Liver (tissue), 9 donors: Measurements from ENCODE around the gene WDR76. TPM values are rescaled to one million over a fixed set of nuclear protein-coding genes. Genes with fewer than 3 reads are reported as not detected.

Experiments used
- DNase-seq: peaks from one replicate; pipeline ENCODE4 v3.0.0-alpha.2; 2017; ENCODE audit warnings: low spot score
- H3K27ac ChIP-seq, 2 donors: one replicate each; pipeline ENCODE4 v1.7.0; 2013; ENCODE audit warnings: inconsistent platforms in 2 of 2, low read length in 2 of 2, control low read depth in 1 of 2, low read depth in 1 of 2, mild to moderate bottlenecking in 1 of 2
- H3K27me3 ChIP-seq, 4 donors: one replicate each; pipeline versions ENCODE4 v1.6.1 to v1.7.0; 2013; ENCODE audit warnings: low read length in 3 of 4, inconsistent platforms in 1 of 4, mild to moderate bottlenecking in 1 of 4, moderate library complexity in 1 of 4; ENCODE audit not compliant: control insufficient read depth in 4 of 4, insufficient read depth in 4 of 4
- H3K36me3 ChIP-seq, 4 donors: one replicate each; pipeline versions ENCODE4 v1.6.1 to v1.7.0; 2013; ENCODE audit warnings: low read length in 3 of 4, mild to moderate bottlenecking in 3 of 4, low read depth in 1 of 4, moderate library complexity in 1 of 4; ENCODE audit not compliant: control insufficient read depth in 4 of 4, insufficient read depth in 3 of 4
- H3K4me1 ChIP-seq, 4 donors: one replicate each; pipeline versions ENCODE4 v1.6.1 to v1.7.0; 2013; ENCODE audit warnings: low read length in 3 of 4, mild to moderate bottlenecking in 3 of 4, moderate library complexity in 1 of 4; ENCODE audit not compliant: control insufficient read depth in 4 of 4, insufficient read depth in 4 of 4
- H3K4me3 ChIP-seq, 3 donors: one replicate each; pipeline versions ENCODE4 v1.6.1 to v1.7.0; 2013; ENCODE audit warnings: low read length in 3 of 3, control low read depth in 1 of 3, low read depth in 1 of 3, mild to moderate bottlenecking in 1 of 3
- H3K9ac ChIP-seq, 2 donors: one replicate each; pipeline ENCODE4 v1.7.0; 2013; ENCODE audit warnings: low read length in 2 of 2, mild to moderate bottlenecking in 2 of 2, moderate library complexity in 2 of 2, control low read depth in 1 of 2, low read depth in 1 of 2
- H3K9me3 ChIP-seq, 4 donors: one replicate each; pipeline versions ENCODE4 v1.6.1 to v1.7.0; 2013; ENCODE audit warnings: low read length in 3 of 4; ENCODE audit not compliant: control insufficient read depth in 4 of 4
- ATF3 ChIP-seq: IDR thresholded peaks from 2 replicates; pipeline ENCODE4 v1.6.1; 2016; ENCODE audit warnings: antibody characterized with exemption
- EGR1 ChIP-seq, 2 donors: IDR thresholded peaks; 2 replicates each; pipeline ENCODE4 v1.6.1; 2016 to 2018; ENCODE audit warnings: antibody characterized with exemption in 2 of 2, low read depth in 2 of 2
- FOXA1 ChIP-seq: IDR thresholded peaks from 2 replicates; pipeline ENCODE4 v1.6.1; 2016; ENCODE audit warnings: antibody characterized with exemption
- FOXA2 ChIP-seq: IDR thresholded peaks from 2 replicates; pipeline ENCODE4 v1.6.1; 2016; ENCODE audit warnings: antibody characterized with exemption
- GABPA ChIP-seq, 2 donors: IDR thresholded peaks in 1 of 2; conservative IDR thresholded peaks in 1 of 2; 2 replicates each; pipeline ENCODE4 v1.6.1; 2016; ENCODE audit warnings: antibody characterized with exemption in 2 of 2, mild to moderate bottlenecking in 1 of 2, moderate library complexity in 1 of 2
- HNF4G ChIP-seq: IDR thresholded peaks from 2 replicates; pipeline ENCODE4 v1.6.1; 2016; ENCODE audit warnings: antibody characterized with exemption
- JUND ChIP-seq, 2 donors: IDR thresholded peaks; 2 replicates each; pipeline ENCODE4 v1.6.1; 2016; ENCODE audit warnings: antibody characterized with exemption in 2 of 2
- MAX ChIP-seq: IDR thresholded peaks from 2 replicates; pipeline ENCODE4 v1.6.1; 2016; ENCODE audit warnings: antibody characterized with exemption
- NR2F2 ChIP-seq: IDR thresholded peaks from 2 replicates; pipeline ENCODE4 v1.6.1; 2016; ENCODE audit warnings: antibody characterized with exemption
- RAD21 ChIP-seq, 2 donors: IDR thresholded peaks; 2 replicates each; pipeline ENCODE4 v1.6.1; 2016; ENCODE audit warnings: antibody characterized with exemption in 2 of 2, mild to moderate bottlenecking in 2 of 2
- RXRA ChIP-seq, 2 donors: IDR thresholded peaks; 2 replicates each; pipeline ENCODE4 v1.6.1; 2017 to 2018; ENCODE audit warnings: antibody characterized with exemption in 2 of 2, mild to moderate bottlenecking in 1 of 2
- SP1 ChIP-seq: IDR thresholded peaks from 2 replicates; pipeline ENCODE4 v1.6.1; 2018; ENCODE audit warnings: antibody characterized with exemption, mild to moderate bottlenecking
- TAF1 ChIP-seq: conservative IDR thresholded peaks from 2 replicates; pipeline ENCODE4 v1.6.1; 2016; ENCODE audit warnings: antibody characterized with exemption, mild to moderate bottlenecking
- YY1 ChIP-seq: IDR thresholded peaks from 2 replicates; pipeline ENCODE4 v1.6.1; 2016; ENCODE audit warnings: antibody characterized with exemption, mild to moderate bottlenecking
- ZBTB33 ChIP-seq: IDR thresholded peaks from 2 replicates; pipeline ENCODE4 v1.6.1; 2016; ENCODE audit warnings: antibody characterized with exemption
- WGBS: extraction: QIAGEN DNeasy Blood & Tissue Kit; methylation state at CpG from one replicate; pipeline ENCODE4 v1.1.7; 2013; 5-methylcytosine and 5-hydroxymethylcytosine counted together
- polyA plus RNA-seq, 2 donors: library from polyadenylated mRNA; stranded (reverse) in 1 of 2; unstranded in 1 of 2; fragments of 200-250 nt in 1 of 2; fragments of >200 nt in 1 of 2; fragmentation: Nextera tagmentation in 1 of 2; extraction: Ambion mirVana in 1 of 2; gene quantifications; one replicate each; pipeline versions ENCODE4 v1.2.1 to v1.2.3, GENCODE V29; 2013 to 2015
- total RNA-seq, 2 donors: library from RNA; depleted of rRNA; stranded (reverse); fragments of >200 nt; gene quantifications; one replicate each; pipeline ENCODE4 v1.2.3, GENCODE V29; 2014
- TF ChIP-seq, protein P1 (sequence below): IDR thresholded peaks from 2 replicates; pipeline ENCODE4 v1.6.1; 2016; ENCODE audit warnings: antibody characterized with exemption, mild to moderate bottlenecking
- TF ChIP-seq, protein P2 (sequence below): fragments of 150-350 bp; IDR thresholded peaks from 2 replicates; pipeline ENCODE4 v1.5.1; 2017; ENCODE audit warnings: improper control_type of control experiment, low read depth, low read length; ENCODE audit not compliant: missing input control
- donor health status: healthy.
- donor health status: healthy.
- donor health status: healthy.
- donor health status: healthy.
- donor health status: healthy.

WDR76 gene
- total and polyA plus RNA-seq, 4 donors, result 0.44 to 17.4 (median 0.81) TPM

DNA sequence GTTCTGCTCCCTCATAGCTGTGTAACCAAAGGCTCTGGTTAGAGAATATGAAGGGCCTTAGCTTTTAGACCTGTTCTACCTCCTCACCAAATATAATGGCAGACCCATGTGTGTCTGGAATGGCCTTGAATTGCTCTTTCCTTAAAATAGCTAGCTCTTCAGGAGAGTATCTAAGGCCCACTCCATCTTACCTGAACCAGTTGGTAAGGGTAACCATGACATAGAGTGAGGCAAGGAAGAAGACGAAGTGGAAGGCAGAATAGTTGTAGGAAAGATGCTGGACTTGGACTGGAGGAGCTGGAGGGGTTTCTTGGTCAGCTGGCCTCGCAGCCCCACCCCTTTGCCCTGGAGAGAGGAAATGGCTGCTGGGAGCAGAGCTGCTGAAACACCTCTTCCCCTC, 31.6 kb upstream of the WDR76 start:
- 88% methylated on average over 2 of the region's 2 CpGs for WGBS
- TF ChIP-seq NR2F2 (no peak), HNF4G (no peak), GABPA (IDR thresholded peaks at IDR 0.05 in 1 of 2, conservative IDR thresholded peaks at IDR 0.05 in 1 of 2) (no peak), FOXA1 (no peak), ZBTB33 (no peak), ATF3 (no peak), RXRA (IDR thresholded peaks at IDR 0.05) (no peak), TAF1 (no peak), YY1 (no peak)
- TF ChIP-seq, protein P1, sequence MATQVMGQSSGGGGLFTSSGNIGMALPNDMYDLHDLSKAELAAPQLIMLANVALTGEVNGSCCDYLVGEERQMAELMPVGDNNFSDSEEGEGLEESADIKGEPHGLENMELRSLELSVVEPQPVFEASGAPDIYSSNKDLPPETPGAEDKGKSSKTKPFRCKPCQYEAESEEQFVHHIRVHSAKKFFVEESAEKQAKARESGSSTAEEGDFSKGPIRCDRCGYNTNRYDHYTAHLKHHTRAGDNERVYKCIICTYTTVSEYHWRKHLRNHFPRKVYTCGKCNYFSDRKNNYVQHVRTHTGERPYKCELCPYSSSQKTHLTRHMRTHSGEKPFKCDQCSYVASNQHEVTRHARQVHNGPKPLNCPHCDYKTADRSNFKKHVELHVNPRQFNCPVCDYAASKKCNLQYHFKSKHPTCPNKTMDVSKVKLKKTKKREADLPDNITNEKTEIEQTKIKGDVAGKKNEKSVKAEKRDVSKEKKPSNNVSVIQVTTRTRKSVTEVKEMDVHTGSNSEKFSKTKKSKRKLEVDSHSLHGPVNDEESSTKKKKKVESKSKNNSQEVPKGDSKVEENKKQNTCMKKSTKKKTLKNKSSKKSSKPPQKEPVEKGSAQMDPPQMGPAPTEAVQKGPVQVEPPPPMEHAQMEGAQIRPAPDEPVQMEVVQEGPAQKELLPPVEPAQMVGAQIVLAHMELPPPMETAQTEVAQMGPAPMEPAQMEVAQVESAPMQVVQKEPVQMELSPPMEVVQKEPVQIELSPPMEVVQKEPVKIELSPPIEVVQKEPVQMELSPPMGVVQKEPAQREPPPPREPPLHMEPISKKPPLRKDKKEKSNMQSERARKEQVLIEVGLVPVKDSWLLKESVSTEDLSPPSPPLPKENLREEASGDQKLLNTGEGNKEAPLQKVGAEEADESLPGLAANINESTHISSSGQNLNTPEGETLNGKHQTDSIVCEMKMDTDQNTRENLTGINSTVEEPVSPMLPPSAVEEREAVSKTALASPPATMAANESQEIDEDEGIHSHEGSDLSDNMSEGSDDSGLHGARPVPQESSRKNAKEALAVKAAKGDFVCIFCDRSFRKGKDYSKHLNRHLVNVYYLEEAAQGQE, result no peak
- TF ChIP-seq, protein P2, sequence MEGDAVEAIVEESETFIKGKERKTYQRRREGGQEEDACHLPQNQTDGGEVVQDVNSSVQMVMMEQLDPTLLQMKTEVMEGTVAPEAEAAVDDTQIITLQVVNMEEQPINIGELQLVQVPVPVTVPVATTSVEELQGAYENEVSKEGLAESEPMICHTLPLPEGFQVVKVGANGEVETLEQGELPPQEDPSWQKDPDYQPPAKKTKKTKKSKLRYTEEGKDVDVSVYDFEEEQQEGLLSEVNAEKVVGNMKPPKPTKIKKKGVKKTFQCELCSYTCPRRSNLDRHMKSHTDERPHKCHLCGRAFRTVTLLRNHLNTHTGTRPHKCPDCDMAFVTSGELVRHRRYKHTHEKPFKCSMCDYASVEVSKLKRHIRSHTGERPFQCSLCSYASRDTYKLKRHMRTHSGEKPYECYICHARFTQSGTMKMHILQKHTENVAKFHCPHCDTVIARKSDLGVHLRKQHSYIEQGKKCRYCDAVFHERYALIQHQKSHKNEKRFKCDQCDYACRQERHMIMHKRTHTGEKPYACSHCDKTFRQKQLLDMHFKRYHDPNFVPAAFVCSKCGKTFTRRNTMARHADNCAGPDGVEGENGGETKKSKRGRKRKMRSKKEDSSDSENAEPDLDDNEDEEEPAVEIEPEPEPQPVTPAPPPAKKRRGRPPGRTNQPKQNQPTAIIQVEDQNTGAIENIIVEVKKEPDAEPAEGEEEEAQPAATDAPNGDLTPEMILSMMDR, result no peak
- no peak overlapping the region for H3K9ac ChIP-seq
- no peaks in the 10 kb centered on the region for H3K9me3 ChIP-seq
- no peak for DNase-seq
- peaks cover 3 to 21% (median 13%) of the 10 kb centered on the region in 4 donors for H3K4me1 ChIP-seq
- H3K4me3 ChIP-seq, result no peak overlapping the region
- H3K27ac ChIP-seq, result no peak overlapping the region
- H3K27me3 ChIP-seq, result no peaks in the 10 kb centered on the region
- peaks cover 0 to 24% (median 19%) of the 10 kb centered on the region in 4 donors for H3K36me3 ChIP-seq

- no peak overlapping the region for H3K9ac ChIP-seq
- H3K27ac ChIP-seq, result no peak overlapping the region
- H3K36me3 ChIP-seq, result peaks cover 0 to 24% (median 19%) of the 10 kb centered on the region in 4 donors
- DNase-seq, result no peak
- H3K27me3 ChIP-seq, result no peaks in the 10 kb centered on the region
- no peak for TF ChIP-seq HNF4G
- TF ChIP-seq, protein P2, result no peak
- TF ChIP-seq FOXA1, result no peak
- TF ChIP-seq MAX, result no peak
- no peak for TF ChIP-seq RXRA (IDR thresholded peaks at IDR 0.05)
- TF ChIP-seq RAD21 (IDR thresholded peaks at IDR 0.05), result no peak
- no peak for TF ChIP-seq NR2F2
- TF ChIP-seq SP1, result no peak
- no peak for TF ChIP-seq JUND (IDR thresholded peaks at IDR 0.05)
- no peak for TF ChIP-seq GABPA (IDR thresholded peaks at IDR 0.05 in 1 of 2, conservative IDR thresholded peaks at IDR 0.05 in 1 of 2)
- no peak for TF ChIP-seq ATF3
- no peak for TF ChIP-seq EGR1 (IDR thresholded peaks at IDR 0.05; ENCODE audit: low read depth in 2 of 2)
- TF ChIP-seq TAF1, result no peak
- no peak for TF ChIP-seq FOXA2
- no peak overlapping the region for H3K4me3 ChIP-seq
- H3K4me1 ChIP-seq, result peaks cover 3 to 21% (median 13%) of the 10 kb centered on the region in 4 donors
- no peaks in the 10 kb centered on the region for H3K9me3 ChIP-seq
Observed at GRCh38 chr15:43795997-43796396, 30.8 kb upstream of the WDR76 start.
